A549 (cell line): ENCODE results near the gene PATJ.

Experiments
- POLR2A ChIP-seq: IDR thresholded peaks from 2 replicates; pipeline ENCODE4 v1.6.1; 2012; ENCODE audit warnings: mild to moderate bottlenecking, low read length
- TF ChIP-seq, protein P1 (sequence below): fragments of >200 bp; sonication (Bioruptor Twin); formaldehyde crosslinking; IDR thresholded peaks from 3 replicates; pipeline ENCODE4 v1.5.1; 2016

- TF ChIP-seq POLR2A = no peak
- TF ChIP-seq, protein P1, sequence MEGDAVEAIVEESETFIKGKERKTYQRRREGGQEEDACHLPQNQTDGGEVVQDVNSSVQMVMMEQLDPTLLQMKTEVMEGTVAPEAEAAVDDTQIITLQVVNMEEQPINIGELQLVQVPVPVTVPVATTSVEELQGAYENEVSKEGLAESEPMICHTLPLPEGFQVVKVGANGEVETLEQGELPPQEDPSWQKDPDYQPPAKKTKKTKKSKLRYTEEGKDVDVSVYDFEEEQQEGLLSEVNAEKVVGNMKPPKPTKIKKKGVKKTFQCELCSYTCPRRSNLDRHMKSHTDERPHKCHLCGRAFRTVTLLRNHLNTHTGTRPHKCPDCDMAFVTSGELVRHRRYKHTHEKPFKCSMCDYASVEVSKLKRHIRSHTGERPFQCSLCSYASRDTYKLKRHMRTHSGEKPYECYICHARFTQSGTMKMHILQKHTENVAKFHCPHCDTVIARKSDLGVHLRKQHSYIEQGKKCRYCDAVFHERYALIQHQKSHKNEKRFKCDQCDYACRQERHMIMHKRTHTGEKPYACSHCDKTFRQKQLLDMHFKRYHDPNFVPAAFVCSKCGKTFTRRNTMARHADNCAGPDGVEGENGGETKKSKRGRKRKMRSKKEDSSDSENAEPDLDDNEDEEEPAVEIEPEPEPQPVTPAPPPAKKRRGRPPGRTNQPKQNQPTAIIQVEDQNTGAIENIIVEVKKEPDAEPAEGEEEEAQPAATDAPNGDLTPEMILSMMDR = no peak
Observed at GRCh38 chr1:62062087-62062486, 319.8 kb downstream of the PATJ start.
